Astrocyte (in vitro differentiated cells and primary cell): Measurements from ENCODE around the gene RANGRF. TPM values are rescaled to one million over a fixed set of nuclear protein-coding genes. Genes with fewer than 3 reads are reported as not detected.

Experiments used
- DNase-seq: peaks from one replicate; pipeline ENCODE4 v3.0.0-alpha.2; 2010; ENCODE audit warnings: low read depth
- FAIRE-seq: peaks from 2 replicates; lab custom pipeline; 2011; peaks lifted over from hg19 to GRCh38; lab: Jason Lieb, UNC
- H2AFZ ChIP-seq: 2 replicates; pipeline ENCODE4 v1.6.0; 2012; ENCODE audit warnings: low read depth, low read length, inconsistent platforms
- H3K27ac ChIP-seq: 2 replicates; pipeline ENCODE4 v1.5.1; 2011; ENCODE audit warnings: low read depth, low read length, inconsistent platforms
- H3K27me3 ChIP-seq: 2 replicates; pipeline ENCODE4 v1.6.0; 2011; ENCODE audit warnings: low read length, inconsistent platforms; ENCODE audit not compliant: insufficient read depth
- H3K36me3 ChIP-seq: 2 replicates; pipeline ENCODE4 v1.5.1; 2011; ENCODE audit warnings: low read length, inconsistent platforms; ENCODE audit not compliant: insufficient read depth
- H3K4me1 ChIP-seq: 2 replicates; pipeline ENCODE4 v1.5.1; 2011; ENCODE audit warnings: low read length, inconsistent platforms; ENCODE audit not compliant: insufficient read depth
- H3K4me2 ChIP-seq: 2 replicates; pipeline ENCODE4 v1.6.0; 2012; ENCODE audit warnings: low read length, inconsistent platforms
- H3K4me3 ChIP-seq: 2 replicates; pipeline ENCODE4 v1.5.1; 2011; ENCODE audit warnings: low read depth, mild to moderate bottlenecking, low read length, inconsistent platforms; ENCODE audit not compliant: insufficient read depth
- H3K79me2 ChIP-seq: 2 replicates; pipeline ENCODE4 v1.6.0; 2012; ENCODE audit warnings: mild to moderate bottlenecking, low read length, inconsistent platforms; ENCODE audit not compliant: insufficient read depth
- H3K9ac ChIP-seq: 2 replicates; pipeline ENCODE4 v1.6.0; 2012; ENCODE audit warnings: mild to moderate bottlenecking, low read length, inconsistent platforms
- H3K9me3 ChIP-seq: 2 replicates; pipeline ENCODE4 v1.5.1; 2012; ENCODE audit warnings: low read depth, mild to moderate bottlenecking, low read length, inconsistent platforms; ENCODE audit not compliant: insufficient read depth
- H4K20me1 ChIP-seq: 2 replicates; pipeline ENCODE4 v1.6.0; 2012; ENCODE audit warnings: low read length, inconsistent platforms; ENCODE audit not compliant: insufficient read depth
- H3K27ac Mint-ChIP-seq: one replicate; pipeline ENCODE4 v1.8.0; 2021; ENCODE audit warnings: mild to moderate bottlenecking, mixed read lengths; ENCODE audit not compliant: unreplicated experiment
- H3K27me3 Mint-ChIP-seq: one replicate; pipeline ENCODE4 v1.8.0; 2021; ENCODE audit warnings: low read depth, mixed read lengths; ENCODE audit not compliant: unreplicated experiment
- H3K36me3 Mint-ChIP-seq: one replicate; pipeline ENCODE4 v1.8.0; 2021; ENCODE audit warnings: low read depth, mixed read lengths; ENCODE audit not compliant: unreplicated experiment
- H3K4me1 Mint-ChIP-seq: one replicate; pipeline ENCODE4 v1.8.0; 2021; ENCODE audit warnings: low read depth, mixed read lengths; ENCODE audit not compliant: unreplicated experiment
- H3K4me3 Mint-ChIP-seq: one replicate; pipeline ENCODE4 v1.8.0; 2021; ENCODE audit warnings: mild to moderate bottlenecking, moderate library complexity, mixed read lengths; ENCODE audit not compliant: unreplicated experiment
- H3K9me3 Mint-ChIP-seq: one replicate; pipeline ENCODE4 v1.8.0; 2021; ENCODE audit warnings: mild to moderate bottlenecking, mixed read lengths; ENCODE audit not compliant: unreplicated experiment
- CTCF ChIP-seq: IDR thresholded peaks from 2 replicates; pipeline ENCODE4 v1.5.1; 2011; ENCODE audit warnings: low read depth, mild to moderate bottlenecking, inconsistent platforms, low read length, moderate library complexity; ENCODE audit not compliant: insufficient read depth
- EZH2 ChIP-seq: IDR thresholded peaks from 2 replicates; pipeline ENCODE4 v1.6.1; 2012; ENCODE audit warnings: mild to moderate bottlenecking, low read length, inconsistent platforms; ENCODE audit not compliant: insufficient read depth
- total RNA-seq: library from RNA; stranded (reverse); gene quantifications from 2 replicates; pipeline ENCODE4 v1.2.1, GENCODE V29; 2021

RANGRF gene
- total RNA-seq, 1 donor from 2014 or later = 16.1 TPM

DNA sequence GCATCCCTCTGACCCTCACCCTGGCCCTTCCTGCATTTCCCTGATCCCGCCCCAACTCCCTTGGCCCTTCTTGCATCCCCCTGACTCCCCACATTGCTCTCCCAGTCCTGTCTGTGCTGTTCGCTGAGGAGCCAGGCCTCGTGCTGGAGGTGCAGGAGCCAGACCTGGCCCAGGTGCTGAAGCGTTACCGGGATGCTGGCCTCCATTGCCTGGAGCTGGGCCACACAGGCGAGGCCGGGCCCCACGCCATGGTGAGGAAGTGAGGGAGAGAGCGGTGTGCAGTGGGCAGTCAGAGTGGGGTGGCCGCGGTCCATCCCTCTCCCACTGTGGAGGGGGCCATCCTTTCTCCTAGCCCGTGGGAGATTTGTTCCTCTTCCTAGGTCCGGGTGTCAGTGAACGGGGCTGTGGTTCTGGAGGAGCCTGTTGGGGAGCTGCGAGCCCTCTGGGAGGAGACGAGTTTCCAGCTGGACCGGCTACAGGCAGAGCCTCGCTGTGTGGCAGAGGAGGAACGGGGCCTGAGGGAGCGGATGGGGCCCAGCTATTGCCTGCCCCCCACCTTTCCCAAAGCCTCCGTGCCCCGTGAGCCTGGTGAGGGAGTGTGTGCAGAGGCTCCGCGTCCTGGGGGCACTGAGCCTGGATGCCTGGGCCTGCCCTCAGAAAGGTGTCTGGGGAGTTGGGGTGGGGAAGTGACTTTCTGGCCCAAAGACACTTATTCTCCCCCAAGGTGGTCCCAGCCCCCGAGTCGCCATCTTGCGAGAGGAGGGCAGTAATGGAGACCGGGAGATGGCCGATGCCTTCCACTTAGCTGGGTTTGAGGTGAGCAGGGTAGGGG is 21.6 kb upstream of the RANGRF start:
- H3K36me3 ChIP-seq = peaks cover 8% of the 10 kb centered on the region
- Mint-ChIP-seq H3K9me3 (no peaks in the 10 kb centered on the region), H3K27ac (no peak overlapping the region), H3K27me3 (no peaks in the 10 kb centered on the region), H3K4me3 (no peak overlapping the region), H3K4me1 (no peaks in the 10 kb centered on the region), H3K36me3 (peaks cover 15% of the 10 kb centered on the region)
- H4K20me1 ChIP-seq = no peaks in the 10 kb centered on the region
- no peak overlapping the region for H3K27ac ChIP-seq
- no peaks in the 10 kb centered on the region for H3K79me2 ChIP-seq
- no peak overlapping the region for H3K4me3 ChIP-seq
- no peak for DNase-seq
- H3K9me3 ChIP-seq = no peaks in the 10 kb centered on the region
- H3K4me1 ChIP-seq = no peaks in the 10 kb centered on the region
- no peak overlapping the region for H2AFZ ChIP-seq
- TF ChIP-seq CTCF = no peak
- no peak for TF ChIP-seq EZH2
- no peak overlapping the region for H3K4me2 ChIP-seq
- H3K27me3 ChIP-seq = no peaks in the 10 kb centered on the region
- no peak for FAIRE-seq
- no peak overlapping the region for H3K9ac ChIP-seq

- peaks cover 15% of the 10 kb centered on the region for H3K36me3 Mint-ChIP-seq
Measured at GRCh38 chr17:8267480-8268147, 20.9 kb upstream of the RANGRF start.

More at GRCh38 chr17:8267480-8268147, 20.9 kb upstream of the RANGRF start:
- no peak for DNase-seq
- H3K4me1 Mint-ChIP-seq = no peaks in the 10 kb centered on the region
- Histone ChIP-seq H3K4me2 (no peak overlapping the region), H3K36me3 (peaks cover 8% of the 10 kb centered on the region), H3K27ac (no peak overlapping the region), H3K27me3 (no peaks in the 10 kb centered on the region), H3K9me3 (no peaks in the 10 kb centered on the region), H4K20me1 (no peaks in the 10 kb centered on the region), H3K79me2 (no peaks in the 10 kb centered on the region), H2AFZ (no peak overlapping the region), H3K9ac (no peak overlapping the region), H3K4me1 (no peaks in the 10 kb centered on the region), H3K4me3 (no peak overlapping the region)
- TF ChIP-seq CTCF (no peak), EZH2 (no peak)
- H3K9me3 Mint-ChIP-seq = no peaks in the 10 kb centered on the region
- H3K27me3 Mint-ChIP-seq = no peaks in the 10 kb centered on the region
- no peak overlapping the region for H3K4me3 Mint-ChIP-seq
- no peak for FAIRE-seq
- no peak overlapping the region for H3K27ac Mint-ChIP-seq
